DMS53 treated with DMSO at 0.1 percent for 48 hours (cell line): ENCODE data around the gene PLK3.
A peak's percentile ranks its signal among the peaks of the same experiment; 100 is the strongest.
"Not testable (repeated sequence)": the region's sequence is repeated elsewhere in the genome, so short reads cannot be mapped to it uniquely, and the experiment has no call there.

Experiments
- DNase-seq: peaks from one replicate; lab custom pipeline; 2025; ENCODE audit not compliant: unreplicated experiment; lab: John Stamatoyannopoulos, UW

PLK3 gene

DNA sequence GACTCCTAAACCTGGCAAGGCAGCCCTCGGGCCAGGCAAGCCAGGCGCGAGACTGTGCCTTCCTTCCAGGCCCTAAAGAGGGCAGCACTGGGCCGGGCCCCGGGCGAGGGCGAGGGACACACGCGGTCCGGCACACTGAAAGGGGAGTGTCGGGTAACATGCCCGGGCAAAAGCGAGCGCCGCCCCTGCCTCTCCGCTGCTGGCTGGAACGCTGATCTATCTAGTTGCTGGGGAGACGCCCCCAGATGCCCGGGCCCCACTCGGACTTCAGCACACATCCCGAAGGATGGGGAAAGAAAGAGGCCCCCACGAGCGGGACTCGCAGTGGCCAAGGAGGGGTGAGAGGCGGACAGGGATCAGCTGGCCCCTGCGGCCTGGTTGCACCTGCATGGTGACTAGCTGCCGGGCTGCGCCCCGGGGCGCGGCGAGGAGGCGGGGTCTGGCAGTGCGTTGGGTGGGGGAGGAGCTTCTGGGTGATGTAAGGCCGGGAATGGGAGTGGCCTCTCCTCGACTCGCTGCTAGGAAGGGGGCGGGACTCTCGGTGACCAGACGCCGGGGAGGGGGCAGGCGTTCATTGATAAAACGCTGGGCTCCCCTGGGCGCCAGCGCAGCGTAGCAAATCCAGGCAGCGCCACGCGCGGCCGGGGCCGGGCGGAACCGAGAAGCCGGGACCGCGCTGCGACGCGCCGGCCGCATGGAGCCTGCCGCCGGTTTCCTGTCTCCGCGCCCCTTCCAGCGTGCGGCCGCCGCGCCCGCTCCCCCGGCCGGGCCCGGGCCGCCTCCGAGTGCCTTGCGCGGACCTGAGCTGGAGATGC, at the start of gene PLK3:
PLK3 (plus strand) TSS at position 608 of the 815 bp plus-strand sequence; CDS start at position 695, 87 bp downstream.
- peak; percentile 97 for DNase-seq

DNA sequence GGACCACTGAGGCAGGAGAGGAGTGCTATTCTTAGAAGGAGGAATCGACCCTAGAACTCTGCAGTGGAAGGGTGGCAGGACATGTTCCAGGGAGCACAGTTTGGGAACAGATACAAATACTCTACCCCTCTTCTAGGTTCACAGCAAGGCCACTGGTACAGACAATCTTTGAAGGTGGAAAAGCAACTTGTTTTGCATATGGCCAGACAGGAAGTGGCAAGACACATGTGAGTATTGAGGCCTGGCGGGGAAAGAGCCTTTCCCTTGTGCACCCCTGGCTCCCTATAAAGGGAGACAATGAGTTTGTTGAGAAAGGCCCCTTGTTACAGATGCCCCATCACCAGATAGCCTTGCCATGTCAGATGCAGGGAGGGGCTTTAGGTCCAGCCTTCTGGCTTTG, 42.8 kb upstream of the PLK3 start:
- DNase-seq: no peak

- DNase-seq: no peak
Observed at GRCh38 chr1:44759077-44759476, 41.1 kb upstream of the PLK3 start.

DNA sequence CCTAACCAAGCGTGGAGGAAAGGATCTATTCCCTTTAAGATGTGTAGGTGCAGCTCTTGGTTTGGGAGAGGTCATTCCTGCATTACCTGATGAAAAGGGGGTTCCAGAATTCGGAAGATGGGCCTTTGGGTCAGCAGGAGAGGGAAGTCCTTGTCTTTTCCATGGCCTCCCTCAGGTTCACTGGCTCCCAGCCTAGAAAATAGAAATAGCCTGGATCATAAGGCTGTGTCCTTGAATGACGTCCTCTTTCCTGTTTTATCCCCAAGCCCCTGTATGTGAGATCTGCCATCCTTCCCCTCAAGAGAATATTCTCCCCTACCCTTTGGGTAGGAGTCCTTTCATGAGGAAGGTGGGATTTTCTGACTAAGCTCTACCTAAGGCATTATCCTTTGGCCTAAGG, 39.3 kb upstream of the PLK3 start:
- no peak for DNase-seq

GRCh38 chr1:44766421-44766820, 33.8 kb upstream of the PLK3 start:
- DNase-seq: not testable (repeated sequence)

GRCh38 chr1:44775078-44775929, 24.9 kb upstream of the PLK3 start, which contains the start of gene RPS8:
Gene RPS8 (plus strand): TSS chr1:44775540. CDS start chr1:44775597, 57 bp downstream.
- DNase-seq: peak; percentile 89

- DNase-seq: no peak
Observed at GRCh38 chr1:44775930-44776729, 24.0 kb upstream of the PLK3 start.

GRCh38 chr1:44776730-44777068, 23.5 kb upstream of the PLK3 start:
- no peak for DNase-seq

GRCh38 chr1:44777547-44777946, 22.6 kb upstream of the PLK3 start:
- no peak for DNase-seq

GRCh38 chr1:44777969-44778635, 22.1 kb upstream of the PLK3 start:
- DNase-seq: no peak

DNA sequence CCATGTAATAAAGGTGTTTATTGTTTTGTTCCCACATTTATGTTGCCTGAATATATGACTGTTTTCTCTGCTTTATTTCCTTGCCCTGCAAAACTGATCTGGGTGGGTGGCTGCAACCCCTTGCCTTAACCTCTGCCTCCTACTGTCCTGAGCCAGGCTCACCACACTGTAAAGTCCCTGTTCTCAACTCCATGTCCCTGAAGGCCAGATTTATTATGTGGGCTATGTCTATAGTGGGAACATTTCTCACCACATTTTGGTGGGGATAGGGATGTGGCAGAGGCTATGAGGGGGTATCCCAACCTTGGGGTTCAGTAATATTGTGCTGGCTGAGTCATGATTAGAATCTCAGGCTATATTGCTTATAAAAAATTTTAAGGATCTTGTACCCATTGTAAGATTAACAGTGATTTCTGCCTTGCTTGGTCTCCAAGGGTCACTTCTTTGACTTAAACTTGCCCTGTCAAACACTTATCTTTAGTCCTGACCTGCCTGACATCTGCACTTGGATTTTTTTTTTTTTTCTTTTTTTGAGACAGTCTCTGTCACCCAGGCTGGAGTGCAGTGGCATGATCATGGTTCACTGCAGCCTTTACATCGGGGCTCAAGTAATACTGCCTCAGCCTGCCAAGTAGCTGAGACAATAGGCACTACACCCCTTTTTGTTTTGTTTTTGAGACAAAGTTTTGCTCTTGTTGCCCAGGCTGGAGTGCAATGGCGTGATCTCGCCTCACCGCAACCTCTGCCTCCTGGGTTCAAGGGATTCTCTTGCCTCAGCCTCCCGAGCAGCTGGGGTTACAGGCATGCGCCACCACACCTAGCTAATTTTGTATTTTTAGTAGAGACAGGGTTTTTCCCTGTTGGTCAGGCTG, 21.2 kb upstream of the PLK3 start:
- no peak for DNase-seq

GRCh38 chr1:44780583-44781121, 19.5 kb upstream of the PLK3 start:
- DNase-seq: no peak

- no peak for DNase-seq
Observed at GRCh38 chr1:44783697-44784093, 16.5 kb upstream of the PLK3 start.

GRCh38 chr1:44784094-44785028, 15.8 kb upstream of the PLK3 start:
- no peak for DNase-seq

DNA sequence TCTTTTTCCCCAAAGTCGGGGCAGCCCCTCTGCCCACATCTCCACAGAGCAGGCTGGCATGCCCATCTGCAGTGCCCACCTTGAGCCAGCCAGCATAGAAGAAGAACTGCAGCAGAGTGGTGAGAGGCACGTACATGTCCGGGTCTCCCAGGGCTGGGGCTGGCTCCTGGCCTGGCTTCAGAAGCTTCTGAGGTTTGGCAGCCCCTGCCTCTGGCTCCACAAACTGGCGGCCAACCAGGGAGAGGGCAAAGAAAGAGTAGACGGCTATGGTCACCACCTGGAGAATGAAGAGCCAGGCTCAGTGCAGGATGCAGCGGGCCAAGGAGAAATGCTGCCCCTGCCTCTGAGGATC, 15.2 kb upstream of the PLK3 start:
- DNase-seq: no peak

- DNase-seq: no peak
Observed at GRCh38 chr1:44785501-44786137, 14.6 kb upstream of the PLK3 start.

- peak; percentile 77 for DNase-seq
Observed at GRCh38 chr1:44786138-44786840, 13.9 kb upstream of the PLK3 start.
